Measurements from ENCODE around the gene CHRNA1. TPM values are rescaled to one million over a fixed set of nuclear protein-coding genes. Genes with fewer than 3 reads are reported as not detected.

CHRNA1 gene
- total RNA-seq, 3 donors from 2014 or later: 0.76 to 2.6 (median 1.4) TPM

GRCh38 chr2:174768557-174768956 is 4.3 kb upstream of the CHRNA1 start:
- Histone ChIP-seq H3K9me3 (no peaks in the 10 kb centered on the region), H3K4me1 (ENCODE audit: low read depth) (no peaks in the 10 kb centered on the region), H3K36me3 (ENCODE audit: low read depth) (no peaks in the 10 kb centered on the region), H3K4me3 (no peak overlapping the region)
- TF ChIP-seq CTCF (IDR thresholded peaks at IDR 0.05): no peak
- ATAC-seq (no peak), DNase-seq (no peak)
- intact Hi-C loops (cut with DNase I, micrococcal nuclease): no loop called here

GRCh38 chr2:174766271-174766670 is 2.0 kb upstream of the CHRNA1 start:
- TF ChIP-seq CTCF (IDR thresholded peaks at IDR 0.05): no peak
- no peaks in the 10 kb centered on the region for H3K4me1 ChIP-seq (ENCODE audit: low read depth)

GRCh38 chr2:174765576-174765975 is 1.3 kb upstream of the CHRNA1 start:
- no peak overlapping the region for H3K4me3 ChIP-seq
- H3K9me3 ChIP-seq: no peaks in the 10 kb centered on the region
- intact Hi-C loops (cut with DNase I, micrococcal nuclease): no loop called here
- no peak for TF ChIP-seq CTCF (IDR thresholded peaks at IDR 0.05)
- ATAC-seq (no peak), DNase-seq (no peak)
- H3K4me1 ChIP-seq (ENCODE audit: low read depth): no peaks in the 10 kb centered on the region
- no peaks in the 10 kb centered on the region for H3K36me3 ChIP-seq (ENCODE audit: low read depth)

More at GRCh38 chr2:174766271-174766670, 2.0 kb upstream of the CHRNA1 start:
- Histone ChIP-seq H3K36me3 (ENCODE audit: low read depth) (no peaks in the 10 kb centered on the region), H3K9me3 (no peaks in the 10 kb centered on the region), H3K4me3 (no peak overlapping the region)
- ATAC-seq (no peak), DNase-seq (no peak)
- intact Hi-C loops (cut with DNase I, micrococcal nuclease): no loop called here

GRCh38 chr2:174763780-174764179 is 492 bp downstream of the CHRNA1 start:
- no peaks in the 10 kb centered on the region for H3K36me3 ChIP-seq (ENCODE audit: low read depth)
- no peak for TF ChIP-seq CTCF (IDR thresholded peaks at IDR 0.05)
- peaks cover 6% of the 10 kb centered on the region for H3K4me1 ChIP-seq (ENCODE audit: low read depth)
- H3K4me3 ChIP-seq: no peak overlapping the region
- H3K9me3 ChIP-seq: no peaks in the 10 kb centered on the region
- intact Hi-C loops (cut with DNase I, micrococcal nuclease): no loop called here
- no peak for DNase-seq
- ATAC-seq: no peak

GRCh38 chr2:174762464-174762863 is 1.8 kb downstream of the CHRNA1 start:
- intact Hi-C loops (cut with DNase I, micrococcal nuclease): no loop called here
- H3K4me1 ChIP-seq (ENCODE audit: low read depth): peaks cover 6% of the 10 kb centered on the region
- ATAC-seq (no peak), DNase-seq (no peak)
- H3K4me3 ChIP-seq: no peak overlapping the region
- no peaks in the 10 kb centered on the region for H3K36me3 ChIP-seq (ENCODE audit: low read depth)
- H3K9me3 ChIP-seq: no peaks in the 10 kb centered on the region
- TF ChIP-seq CTCF (IDR thresholded peaks at IDR 0.05): no peak

- ATAC-seq (no peak), DNase-seq (no peak)
- no peak for TF ChIP-seq CTCF (IDR thresholded peaks at IDR 0.05)
- H3K9me3 ChIP-seq: no peaks in the 10 kb centered on the region
- H3K4me1 ChIP-seq (ENCODE audit: low read depth): peaks cover 6% of the 10 kb centered on the region
- H3K36me3 ChIP-seq (ENCODE audit: low read depth): no peaks in the 10 kb centered on the region
- intact Hi-C loops (cut with DNase I, micrococcal nuclease): no loop called here
- H3K4me3 ChIP-seq: no peak overlapping the region
Observed at GRCh38 chr2:174761837-174762236, 2.4 kb downstream of the CHRNA1 start.
